Spleen (tissue), 11 donors: ENCODE results near the gene MOB3A. TPM values are rescaled to one million over a fixed set of nuclear protein-coding genes. Genes with fewer than 3 reads are reported as not detected.
A peak's percentile ranks its signal among the peaks of the same experiment; 100 is the strongest.

Experiments
- DNase-seq: peaks from one replicate; pipeline ENCODE4 v3.0.0-alpha.2; 2020
- H3K27ac ChIP-seq, 8 donors: fragments of 200-600 bp; sonication (generic) in 7 of 8; 1 replicate in 4 of 8; 2 replicates in 4 of 8; pipeline versions ENCODE4 v1.5.0 to v1.8.0; 2016 to 2021; ENCODE audit warnings: inconsistent platforms in 4 of 8, mild to moderate bottlenecking in 4 of 8, moderate library complexity in 1 of 8
- H3K27me3 ChIP-seq, 7 donors: fragments of 200-600 bp; sonication (generic) in 6 of 7; replicated peaks in 1 of 7; 1 replicate in 4 of 7; 2 replicates in 3 of 7; pipeline versions ENCODE4 v1.5.0 to v1.8.0; 2016 to 2021; ENCODE audit warnings: inconsistent platforms in 3 of 7, mild to moderate bottlenecking in 1 of 7
- H3K36me3 ChIP-seq, 6 donors: fragments of 200-600 bp; sonication (generic) in 5 of 6; 1 replicate in 4 of 6; 2 replicates in 2 of 6; pipeline versions ENCODE4 v1.5.0 to v1.8.0; 2016 to 2021; ENCODE audit warnings: inconsistent platforms in 2 of 6
- H3K4me1 ChIP-seq, 6 donors: fragments of 200-600 bp; sonication (generic) in 5 of 6; 1 replicate in 3 of 6; 2 replicates in 3 of 6; pipeline versions ENCODE4 v1.5.0 to v1.8.0; 2016 to 2021; ENCODE audit warnings: inconsistent platforms in 3 of 6
- H3K4me3 ChIP-seq, 8 donors: fragments of 200-600 bp; sonication (generic) in 7 of 8; 1 replicate in 4 of 8; 2 replicates in 4 of 8; pipeline versions ENCODE4 v1.5.0 to v1.8.0; 2016 to 2021; ENCODE audit warnings: inconsistent platforms in 4 of 8, mild to moderate bottlenecking in 4 of 8, moderate library complexity in 2 of 8
- H3K9me3 ChIP-seq, 8 donors: fragments of 200-600 bp; sonication (generic) in 7 of 8; 1 replicate in 4 of 8; 2 replicates in 4 of 8; pipeline versions ENCODE4 v1.5.0 to v1.8.0; 2016 to 2021; ENCODE audit warnings: inconsistent platforms in 4 of 8
- CTCF ChIP-seq, 11 experiments: fragments of 200-600 bp in 7 of 11; fragments of 450-650 bp in 4 of 11; sonication (generic) in 4 of 11; IDR thresholded peaks in 8 of 11; conservative IDR thresholded peaks in 3 of 11; 1 replicate in 7 of 11; 2 replicates in 4 of 11; pipeline versions ENCODE4 v1.4.0 to v1.8.0; 2016 to 2021; ENCODE audit warnings: antibody characterized with exemption in 11 of 11, inconsistent platforms in 4 of 11, mild to moderate bottlenecking in 1 of 11
- POLR2A ChIP-seq, 3 donors: fragments of 450-650 bp; IDR thresholded peaks; one replicate each; pipeline ENCODE4 v1.5.1; 2017; ENCODE audit warnings: antibody characterized with exemption in 3 of 3, mild to moderate bottlenecking in 1 of 3
- POLR2AphosphoS5 ChIP-seq, 3 donors: sonication (generic); formaldehyde crosslinking; IDR thresholded peaks; one replicate each; pipeline ENCODE4 v1.5.1; 2017; ENCODE audit warnings: antibody characterized with exemption in 3 of 3
- WGBS, 5 donors: extraction: QIAGEN DNeasy Blood & Tissue Kit in 3 of 5; methylation state at CpG; one replicate each; pipeline versions ENCODE4 v1.1.5 to v1.1.7; 2013 to 2018; 5-methylcytosine and 5-hydroxymethylcytosine counted together
- intact Hi-C: fragments of 100-400 bp; cut with DNase I; formaldehyde crosslinking; loops from one replicate; pipeline ENCODE4 v1.15.0; 2023; ENCODE audit warnings: low total_unique reads
- polyA plus RNA-seq, 3 donors: library from polyadenylated mRNA; stranded (reverse); fragments of 200-250 nt; gene quantifications; one replicate each; pipeline ENCODE4 v1.2.1, GENCODE V29; 2013
- total RNA-seq, 7 donors: library from RNA; depleted of rRNA in 3 of 7; stranded (reverse); fragments of >200 nt in 3 of 7; fragmentation: NEBNext Ultra II Directional in 4 of 7; extraction: Animal tissue kit (Norgen Biotek cat#: 25700) in 4 of 7; gene quantifications; one replicate each; pipeline versions ENCODE4 v1.1.0 to v1.2.1, GENCODE V29; 2016 to 2021
- donor health status: healthy with polysubstance abuse.
- donor health status: DM: no; HTN: no; CAD: no; lungs with moderate emphysema.
- donor health status: DM: no; HTN: no; CAD: no.
- donor health status: Bipolar disorder and iron deficiency.
- donor health status: healthy.
- donor health status: DM: no; HTN: no; CAD: no.
- donor health status: DM: yes; HTN: yes; CAD: no.

Gene MOB3A
- total and polyA plus RNA-seq, 10 donors: 24.2 to 161 (median 103) TPM

- no peak overlapping the region for H3K4me3 ChIP-seq
- TF ChIP-seq CTCF (IDR thresholded peaks at IDR 0.05 in 8 of 11, conservative IDR thresholded peaks at IDR 0.05 in 3 of 11): no peak
- peak in 2 of 3 donors; percentile 46 to 75 for TF ChIP-seq POLR2AphosphoS5 (IDR thresholded peaks at IDR 0.05)
- intact Hi-C loops: no loop called here
- no peaks in the 10 kb centered on the region for H3K27me3 ChIP-seq
- peaks cover 22 to 88% (median 58%) of the 10 kb centered on the region in 6 donors for H3K4me1 ChIP-seq
- no peaks in the 10 kb centered on the region for H3K9me3 ChIP-seq
- WGBS, 5 donors: 85 to 95% (median 92%) methylated on average over 20 to 32 of the region's 32 CpGs
- peaks cover 3 to 100% (median 96%) of the 10 kb centered on the region in 6 donors for H3K36me3 ChIP-seq
- peak; percentile 73 for DNase-seq
- H3K27ac ChIP-seq: peak overlapping the region in 2 of 8 donors; percentile 30 to 91
These were observed 19.6 kb downstream of the MOB3A start for GRCh38 chr19:2076526-2076944.

GRCh38 chr19:2072757-2073551, 23.2 kb downstream of the MOB3A start:
- peak; percentile 74 for DNase-seq
- intact Hi-C loops: no loop called here
- Histone ChIP-seq H3K9me3 (no peaks in the 10 kb centered on the region), H3K4me3 (peak overlapping the region in 1 of 8 donors; percentile 39), H3K4me1 (peaks cover 25 to 83% (median 47%) of the 10 kb centered on the region in 6 donors), H3K27me3 (no peaks in the 10 kb centered on the region), H3K27ac (peak overlapping the region in 7 of 8 donors; percentile 69 to 91 (median 86)), H3K36me3 (peaks cover 3 to 79% (median 70%) of the 10 kb centered on the region in 6 donors)
- WGBS, 5 donors: 80 to 90% (median 85%) methylated on average over 23 to 32 of the region's 32 CpGs
- no peak for TF ChIP-seq CTCF (IDR thresholded peaks at IDR 0.05 in 8 of 11, conservative IDR thresholded peaks at IDR 0.05 in 3 of 11)
- peak in 1 of 3 donors; percentile 61 for TF ChIP-seq POLR2AphosphoS5 (IDR thresholded peaks at IDR 0.05)

GRCh38 chr19:2070986-2071673, 25.0 kb downstream of the MOB3A start:
- Histone ChIP-seq H3K27me3 (no peaks in the 10 kb centered on the region), H3K36me3 (peaks cover 0 to 61% (median 52%) of the 10 kb centered on the region in 6 donors), H3K27ac (peak overlapping the region in 3 of 8 donors; percentile 42 to 91 (median 62)), H3K4me3 (no peak overlapping the region), H3K4me1 (peaks cover 25 to 75% (median 46%) of the 10 kb centered on the region in 6 donors), H3K9me3 (no peaks in the 10 kb centered on the region)
- WGBS, 5 donors: 82 to 95% (median 92%) methylated on average over 19 of the region's 19 CpGs
- DNase-seq: no peak
- intact Hi-C loops: no loop called here
- TF ChIP-seq CTCF (IDR thresholded peaks at IDR 0.05 in 8 of 11, conservative IDR thresholded peaks at IDR 0.05 in 3 of 11): no peak
- no peak for TF ChIP-seq POLR2A (IDR thresholded peaks at IDR 0.05)
- peak; percentile 25 to 76 (median 49) for TF ChIP-seq POLR2AphosphoS5 (IDR thresholded peaks at IDR 0.05)

- DNase-seq: no peak
- H3K36me3 ChIP-seq: peaks cover 0 to 54% (median 45%) of the 10 kb centered on the region in 6 donors
- 79 to 91% (median 87%) methylated on average over 10 of the region's 10 CpGs for WGBS, 5 donors
- H3K27me3 ChIP-seq: no peaks in the 10 kb centered on the region
- TF ChIP-seq CTCF (IDR thresholded peaks at IDR 0.05 in 8 of 11, conservative IDR thresholded peaks at IDR 0.05 in 3 of 11): no peak
- no peak for TF ChIP-seq POLR2AphosphoS5 (IDR thresholded peaks at IDR 0.05)
- no peak for TF ChIP-seq POLR2A (IDR thresholded peaks at IDR 0.05)
- H3K9me3 ChIP-seq: no peaks in the 10 kb centered on the region
- intact Hi-C loops: no loop called here
- H3K27ac ChIP-seq: peak overlapping the region in 5 of 8 donors; percentile 52 to 74 (median 62)
- no peak overlapping the region for H3K4me3 ChIP-seq
- peaks cover 25 to 73% (median 44%) of the 10 kb centered on the region in 6 donors for H3K4me1 ChIP-seq
These were observed 25.7 kb downstream of the MOB3A start for GRCh38 chr19:2070436-2070827.
